NCI-H2107 (cell line): Measurements from ENCODE around the gene RNF145.
A peak's percentile ranks its signal among the peaks of the same experiment; 100 is the strongest.

Experiments
- DNase-seq: peaks from one replicate; lab custom pipeline; 2025; lab: John Stamatoyannopoulos, UW

RNF145 gene

DNA sequence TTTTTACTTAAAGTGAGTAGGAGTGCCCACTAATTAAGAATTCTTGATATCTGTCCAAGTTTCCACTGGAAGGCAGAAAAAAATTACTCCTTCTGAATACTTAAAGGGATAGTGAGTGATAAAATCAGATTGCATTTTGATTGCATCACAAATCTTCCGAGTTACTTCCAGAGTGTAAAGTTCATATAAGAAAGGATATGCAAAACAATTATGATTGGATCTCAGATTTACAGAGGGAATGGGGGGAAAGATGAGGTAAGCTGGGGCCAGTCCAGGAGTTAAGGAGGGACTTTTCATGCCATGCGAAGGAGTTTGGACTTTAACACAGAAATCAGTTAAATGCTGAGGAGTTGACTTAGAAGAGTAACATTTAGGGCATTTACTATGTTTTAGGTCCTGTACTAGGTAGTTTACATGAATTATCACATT, 9.3 kb upstream of the RNF145 start:
- no peak for DNase-seq

DNA sequence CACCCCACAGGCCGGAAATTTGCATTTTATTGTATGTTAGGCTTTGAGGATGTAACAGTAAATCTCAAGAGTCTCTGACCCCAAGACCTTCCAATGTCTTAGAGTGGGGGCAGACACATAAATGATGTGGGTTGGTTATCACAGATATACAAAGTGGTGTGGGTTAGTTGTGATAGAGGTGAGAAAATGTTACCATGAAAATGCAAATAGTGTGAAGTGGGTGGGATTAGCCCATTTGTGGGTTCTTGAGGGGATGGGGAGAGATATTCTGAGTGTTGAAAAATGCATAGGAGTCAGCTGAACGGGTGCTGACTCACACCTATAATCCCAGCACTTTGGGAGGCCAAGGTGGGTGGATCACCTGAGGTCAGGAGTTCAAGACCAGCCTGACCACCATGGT, 7.9 kb upstream of the RNF145 start:
- DNase-seq = no peak

DNA sequence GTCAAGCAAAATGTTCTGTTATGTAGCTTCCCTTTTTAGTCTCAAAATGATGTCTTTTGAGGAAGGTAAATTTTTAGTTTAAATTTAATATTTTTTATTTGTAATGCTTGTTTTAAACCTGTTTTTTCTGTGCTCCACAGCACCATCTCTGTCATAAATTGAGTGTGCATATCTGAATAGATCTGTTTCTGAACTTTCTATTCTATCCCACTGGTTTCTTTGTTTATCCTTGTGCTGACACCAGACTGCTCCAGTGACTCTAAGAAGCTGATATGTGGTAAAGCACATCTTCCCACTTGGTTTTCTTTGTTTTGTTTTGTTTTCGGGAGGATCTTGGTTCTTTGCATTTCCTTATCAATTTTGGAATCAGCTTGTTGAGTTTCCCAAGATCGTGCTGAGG, 7.1 kb upstream of the RNF145 start:
- DNase-seq = no peak

DNA sequence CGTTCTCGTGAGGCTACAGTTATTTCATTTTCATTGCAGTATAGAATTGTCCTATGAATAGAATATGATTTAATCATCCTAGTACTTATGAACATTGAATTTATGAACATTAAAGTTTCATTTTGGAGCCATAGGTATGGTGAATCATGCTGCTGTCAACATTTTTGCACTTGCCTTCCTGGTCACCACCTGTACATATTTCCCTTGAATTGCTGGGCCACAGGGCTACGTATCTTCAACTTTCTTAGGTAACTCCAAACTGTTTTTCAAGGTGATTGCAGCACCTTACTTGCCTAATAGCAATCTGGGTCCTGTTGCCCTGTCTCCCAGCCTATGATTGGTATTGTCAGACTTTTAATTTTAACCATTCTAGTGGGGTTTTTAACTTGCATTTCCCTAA, 6.5 kb upstream of the RNF145 start:
- DNase-seq = no peak

DNA sequence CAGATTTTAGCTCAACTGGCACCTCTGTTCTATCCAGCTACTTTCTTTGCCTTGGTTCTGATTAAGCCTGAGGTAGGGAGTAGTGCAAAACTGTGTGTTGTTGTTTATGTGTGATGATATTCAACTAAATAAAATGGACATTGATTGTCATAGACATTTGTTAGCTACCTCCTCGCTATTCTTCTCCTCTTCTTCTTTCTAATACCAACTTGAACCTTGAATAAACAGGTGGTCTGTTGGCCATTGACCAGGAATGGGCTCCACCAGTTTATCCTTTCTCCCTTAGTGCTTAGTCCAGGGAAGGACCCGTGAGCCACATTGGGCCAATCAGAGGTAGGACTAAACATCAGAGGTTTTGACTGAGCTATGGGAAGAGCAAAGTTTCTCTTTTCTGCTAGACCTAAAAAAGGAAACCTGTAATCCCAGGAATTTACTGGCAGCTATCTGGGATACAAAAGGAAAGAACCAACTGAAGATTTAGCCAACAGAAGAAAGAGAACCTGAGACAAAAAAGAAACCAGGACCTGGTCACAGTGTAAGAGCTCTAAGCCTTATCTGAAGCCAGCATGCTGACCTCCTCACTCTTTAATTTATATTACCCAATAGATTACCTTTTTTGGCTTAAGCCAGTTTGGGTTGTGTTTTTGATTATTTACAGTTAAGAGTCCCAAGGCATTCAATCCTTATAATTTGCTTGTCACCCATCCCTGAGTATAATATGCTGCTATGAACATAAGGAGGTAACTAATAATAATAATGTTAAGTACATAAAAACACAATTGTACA, 5.3 kb upstream of the RNF145 start:
- no peak for DNase-seq

DNA sequence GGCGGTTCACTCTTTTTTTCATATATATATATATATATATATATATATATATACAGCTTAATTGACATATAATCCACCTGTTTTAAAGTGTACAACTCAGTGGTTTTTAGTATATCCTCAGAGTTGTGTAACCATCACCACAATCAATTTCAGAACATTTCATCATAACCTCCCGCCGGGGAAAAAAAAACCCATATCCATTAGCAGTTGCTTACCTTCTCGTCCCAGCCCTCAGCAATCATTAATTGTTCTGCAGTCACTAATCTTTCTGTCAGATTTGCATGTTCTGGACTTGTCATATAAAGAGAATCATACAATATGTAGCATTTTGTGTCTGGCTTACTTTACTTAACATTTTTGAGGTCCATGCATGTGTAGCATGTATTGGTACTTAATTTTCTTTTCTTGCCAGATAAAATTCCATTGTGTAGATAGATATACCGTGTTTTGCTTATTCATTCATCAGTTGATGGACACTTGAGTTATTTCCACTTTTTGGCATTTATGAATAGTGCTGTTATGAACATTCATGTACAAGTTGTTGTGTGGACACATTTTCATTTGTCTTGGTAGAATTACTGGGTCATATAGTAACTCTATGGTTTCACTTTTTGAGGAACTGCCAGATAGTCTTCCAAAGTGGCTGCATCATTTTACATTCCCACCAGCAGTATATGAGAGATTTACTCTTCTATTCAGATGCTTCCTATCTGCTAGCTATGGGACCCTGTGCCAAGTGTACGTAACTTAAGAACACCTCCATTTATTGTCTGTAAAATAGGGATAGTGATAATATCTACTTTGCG, 3.5 kb upstream of the RNF145 start:
- DNase-seq = no peak

DNA sequence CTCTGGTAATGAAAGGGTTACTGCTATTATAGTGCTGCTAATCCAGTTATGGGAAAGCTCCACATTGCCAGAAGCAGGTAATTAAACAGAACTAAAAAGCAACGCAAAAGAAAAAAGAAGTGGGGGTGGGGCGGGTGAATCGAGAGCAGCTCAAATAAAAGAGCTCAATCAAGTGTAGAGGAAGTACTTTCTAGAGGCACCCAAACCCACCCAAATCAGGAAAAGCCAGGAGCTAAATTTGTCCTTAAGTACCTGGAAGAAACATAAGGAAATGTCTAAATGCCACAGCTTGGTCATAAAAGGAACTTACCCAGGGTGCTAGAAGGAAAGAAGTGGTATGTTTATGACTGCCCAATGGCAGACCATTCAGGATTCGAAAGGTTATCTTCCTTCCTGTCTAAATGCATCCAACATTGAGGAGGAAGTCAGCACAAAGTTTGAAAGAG, 2.4 kb upstream of the RNF145 start:
- DNase-seq = no peak

DNA sequence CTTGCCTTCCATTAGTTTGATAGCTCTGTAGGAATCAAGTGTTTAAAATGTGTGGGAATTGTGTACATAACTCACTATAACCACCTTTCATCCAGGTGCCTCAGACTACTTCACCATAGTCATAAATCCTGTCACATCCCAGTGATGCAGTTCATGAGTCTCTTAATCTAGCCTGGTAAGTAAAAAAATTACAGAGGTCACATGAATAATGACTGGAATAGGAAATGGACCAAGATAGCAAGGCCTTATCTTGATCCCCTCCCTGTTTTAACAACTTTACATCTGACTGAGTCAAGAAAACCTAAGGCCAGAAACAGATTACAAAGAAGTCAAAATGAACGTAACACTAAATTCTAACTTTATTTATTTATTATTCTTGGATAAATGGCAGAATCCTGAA, 1.5 kb upstream of the RNF145 start:
- no peak for DNase-seq

DNA sequence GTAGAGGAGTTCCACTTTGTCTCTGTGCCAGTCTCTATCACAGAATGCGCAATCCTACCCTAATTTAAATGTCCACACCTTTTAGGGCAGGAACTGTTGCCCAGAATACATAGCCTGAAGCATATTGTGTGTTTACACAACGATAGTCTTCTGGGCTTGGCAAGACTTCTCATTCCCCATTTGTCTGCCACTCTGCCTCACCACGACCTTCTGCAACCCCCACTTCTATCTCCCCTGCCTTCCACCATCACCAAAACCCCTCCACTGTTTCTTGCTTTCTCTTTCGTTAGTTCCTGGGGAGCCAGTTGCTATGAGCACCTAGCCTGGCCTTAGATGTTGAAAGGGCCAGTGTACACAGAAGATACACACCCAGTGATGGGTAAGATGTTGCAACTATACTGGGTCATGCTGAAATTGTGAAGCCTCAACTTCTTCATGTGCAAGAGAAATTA, 883 bp upstream of the RNF145 start:
- no peak for DNase-seq

DNA sequence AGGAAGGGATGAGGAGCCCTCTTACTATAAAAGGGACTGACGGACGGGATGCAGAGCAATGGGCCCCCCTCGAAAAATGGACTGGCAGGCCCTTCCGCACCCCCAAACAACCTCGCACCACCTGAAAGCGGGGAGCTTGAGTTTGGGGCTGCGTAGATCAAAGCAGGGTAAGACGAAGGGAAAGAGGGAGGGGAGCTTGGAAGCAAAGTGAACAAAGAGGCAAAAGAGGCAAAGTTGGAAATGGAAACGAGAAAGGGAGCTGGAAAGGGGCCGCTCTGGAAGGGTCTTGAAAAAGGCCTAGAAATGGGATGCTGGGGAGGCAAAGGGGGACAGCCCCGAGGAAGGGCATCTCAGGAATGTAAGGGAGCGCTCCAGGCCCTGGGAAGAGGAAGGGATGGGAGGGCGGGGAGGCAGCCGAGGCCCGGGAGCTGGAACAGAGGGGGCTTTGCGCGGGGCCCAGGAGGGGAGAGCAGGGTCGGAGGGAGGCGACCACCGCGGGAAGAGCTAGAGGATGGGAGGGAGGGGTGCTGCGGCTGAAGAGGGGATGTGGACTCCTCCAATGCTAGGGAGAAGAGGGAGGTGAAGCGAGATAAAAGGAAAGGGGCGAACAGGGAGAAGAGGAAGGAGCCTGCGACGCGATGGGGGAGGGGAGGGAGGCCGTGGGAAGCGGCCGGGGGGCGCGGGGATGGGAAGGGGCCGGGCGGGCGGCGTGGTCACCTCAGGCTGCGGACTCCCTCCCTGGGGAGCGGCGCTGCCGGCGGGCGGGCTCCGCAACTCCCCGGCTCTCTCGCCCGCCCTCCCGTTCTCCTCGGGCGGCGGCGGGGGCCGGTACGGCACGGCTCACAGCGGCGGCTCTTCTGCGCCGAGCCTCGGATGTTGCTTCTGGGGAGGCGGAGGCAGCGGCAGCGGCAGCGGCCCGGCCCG, 577 bp downstream of the RNF145 start:
- DNase-seq = no peak

DNA sequence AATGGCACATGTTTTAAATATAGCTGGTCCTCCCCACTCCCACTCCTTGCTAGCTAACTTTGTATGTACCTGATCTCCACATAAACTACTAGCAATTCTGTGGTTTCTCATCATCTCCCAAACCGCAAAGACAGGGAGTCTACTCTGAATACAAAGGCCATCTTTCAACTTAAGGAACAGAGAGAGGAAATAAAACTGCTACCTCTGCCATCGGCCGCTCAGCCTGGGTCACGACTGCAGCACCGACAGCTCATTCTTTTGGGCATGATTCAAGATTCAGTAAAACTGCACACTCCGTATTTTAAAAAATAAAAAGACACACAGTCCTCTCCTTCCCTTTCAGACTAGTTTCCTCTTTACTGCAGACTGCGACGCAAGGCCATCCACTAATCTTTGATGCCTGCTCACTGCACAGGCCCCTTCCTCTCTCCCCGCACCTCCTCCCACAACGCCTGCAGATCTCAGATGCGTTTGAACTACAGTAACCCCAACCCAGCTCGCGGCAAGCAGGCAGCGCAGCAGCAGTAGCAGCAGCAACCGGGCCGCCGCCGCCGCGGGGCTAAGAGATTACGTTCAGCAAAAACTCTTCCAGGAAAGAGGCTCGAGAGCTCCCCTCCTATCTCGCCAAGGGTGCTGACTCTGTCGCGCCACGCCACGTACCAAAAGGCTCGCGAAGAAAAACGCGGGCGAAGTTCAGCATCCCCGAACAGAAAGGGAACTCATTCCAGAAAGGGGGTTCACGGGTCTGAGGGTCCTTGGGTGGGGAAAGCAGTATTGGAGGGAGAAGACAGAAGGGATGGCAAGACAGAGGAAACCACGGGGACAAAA, 1.5 kb downstream of the RNF145 start:
- DNase-seq = peak; percentile 17

DNA sequence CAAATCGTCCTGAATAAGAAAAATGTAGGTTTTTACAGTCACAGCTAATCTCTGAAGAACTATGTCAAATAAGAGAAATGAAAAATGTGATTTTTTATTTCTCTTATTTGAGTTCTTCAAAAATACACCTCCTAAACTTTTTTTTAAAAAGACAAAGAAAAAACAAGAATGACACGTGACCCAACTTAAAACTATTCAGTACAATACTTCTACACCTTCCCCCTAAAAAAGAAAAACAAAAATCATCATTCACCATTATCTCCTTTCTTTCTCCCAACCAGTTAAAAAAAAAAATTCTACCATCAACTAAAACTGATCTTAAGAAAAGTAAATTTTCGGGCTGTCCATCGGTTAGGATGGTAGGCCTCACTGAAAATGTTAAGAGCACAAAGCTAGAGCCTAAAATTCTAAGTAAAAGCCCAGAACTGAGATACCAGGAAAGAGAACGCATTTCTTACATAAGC, 2.1 kb downstream of the RNF145 start:
- DNase-seq = no peak

DNA sequence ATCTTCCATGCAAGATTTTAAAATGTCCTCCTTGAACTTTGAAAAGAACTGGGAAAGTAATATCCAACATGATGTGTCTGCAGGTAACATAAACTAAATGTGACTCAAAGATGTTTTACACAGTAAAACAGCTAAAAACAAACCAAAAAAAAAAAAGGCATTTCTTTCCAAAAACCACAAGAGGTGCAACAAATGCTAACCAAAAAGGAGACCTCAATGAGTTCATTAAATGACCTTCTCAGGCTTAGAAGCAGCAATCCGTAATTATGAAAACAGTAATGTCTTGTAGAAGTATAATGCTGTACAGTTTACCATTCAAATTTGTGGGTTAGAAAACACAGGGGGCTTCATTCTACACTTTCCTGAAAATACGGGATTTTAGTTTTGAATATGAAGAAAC, 2.5 kb downstream of the RNF145 start:
- DNase-seq = no peak

DNA sequence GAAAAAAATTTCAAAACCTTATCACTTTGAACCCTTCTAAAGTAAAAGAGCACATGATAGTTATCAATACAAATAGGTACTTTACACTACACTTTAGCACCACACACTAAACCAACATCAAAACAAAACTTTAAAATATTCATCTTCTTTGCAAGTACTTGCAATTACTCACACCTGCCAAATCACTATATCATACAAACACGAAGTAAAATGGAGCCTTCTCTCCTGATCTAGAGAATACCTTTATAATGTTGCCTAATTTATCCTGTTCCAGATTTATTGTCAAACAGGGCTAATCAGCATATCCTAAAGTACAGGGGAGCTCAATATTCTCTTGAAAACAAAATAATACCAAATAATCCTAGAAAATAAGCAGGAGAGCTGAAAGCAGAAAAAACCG, 3.0 kb downstream of the RNF145 start:
- DNase-seq = no peak

DNA sequence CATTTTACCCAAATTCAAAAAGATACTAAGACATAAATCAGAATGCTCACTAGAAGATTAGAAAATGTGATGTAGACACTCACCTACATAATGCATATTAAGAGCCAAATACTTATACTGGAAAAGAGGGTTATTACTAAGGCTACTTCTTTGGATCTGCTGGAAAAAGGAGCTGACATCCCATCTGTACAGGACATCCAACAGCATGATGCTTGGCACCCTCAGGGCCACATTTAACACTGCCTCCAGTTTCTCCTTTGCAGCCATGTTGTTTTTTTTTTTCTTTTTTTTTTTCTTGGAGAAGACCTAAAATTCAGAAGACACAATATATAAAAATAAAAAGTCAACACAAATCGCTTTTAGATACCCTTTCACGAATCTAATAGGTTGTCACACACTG, 6.0 kb downstream of the RNF145 start:
- no peak for DNase-seq

DNA sequence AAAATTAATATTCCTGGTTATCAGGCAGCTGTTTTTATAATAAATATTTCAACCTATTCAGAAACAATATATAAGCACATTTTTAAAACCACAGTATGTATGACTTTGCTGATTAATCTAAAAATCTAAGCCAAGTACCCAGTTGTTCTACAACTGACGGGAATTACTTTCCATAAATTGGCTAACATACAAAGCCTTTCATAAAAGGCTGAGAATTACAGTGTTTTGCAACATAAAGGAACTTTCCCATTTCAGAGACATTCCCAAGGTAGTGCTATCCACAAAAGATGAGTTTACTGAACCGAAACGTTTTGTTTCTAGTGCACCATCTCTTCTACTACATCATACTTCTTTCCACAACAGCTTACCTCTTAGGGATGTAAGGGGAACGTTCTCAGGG, 7.2 kb downstream of the RNF145 start:
- no peak for DNase-seq

DNA sequence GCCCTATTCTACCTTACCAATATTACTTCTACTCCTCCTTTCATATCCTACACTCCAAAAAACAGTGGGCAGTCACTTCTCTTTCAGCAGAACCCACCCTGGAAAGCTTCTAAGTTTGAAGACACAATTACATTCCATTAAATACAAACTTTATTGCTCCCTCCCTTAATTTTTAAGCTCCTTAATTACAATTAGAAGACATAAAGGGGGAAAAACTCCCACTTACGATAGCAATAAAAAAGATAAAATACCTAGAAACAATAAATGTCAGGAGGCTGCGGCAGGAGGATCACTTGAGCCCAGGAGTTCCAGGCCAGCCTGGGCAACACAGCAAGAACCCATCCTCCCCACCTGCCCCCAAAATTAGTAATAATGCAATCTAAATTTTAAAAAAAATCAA, 9.6 kb downstream of the RNF145 start:
- DNase-seq = no peak

DNA sequence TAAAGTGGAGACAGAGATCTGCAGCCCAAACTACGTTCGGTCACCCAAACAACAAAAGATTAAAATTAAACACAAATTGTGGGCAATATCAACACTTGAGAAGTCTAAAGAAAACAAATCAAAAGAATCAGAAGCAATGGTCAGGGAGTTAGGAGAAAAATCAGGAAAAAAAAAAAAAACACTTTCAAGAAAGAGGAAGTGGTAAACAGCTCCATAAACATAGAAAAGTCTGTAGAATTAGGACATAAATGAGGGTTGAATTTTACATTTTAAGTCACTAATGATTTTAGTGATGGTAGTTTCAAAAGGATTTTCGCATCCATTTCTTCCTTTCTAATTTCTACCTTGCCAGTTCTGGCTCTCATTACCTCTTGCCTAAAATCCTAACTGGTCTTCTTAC, 10.1 kb downstream of the RNF145 start:
- DNase-seq = no peak

DNA sequence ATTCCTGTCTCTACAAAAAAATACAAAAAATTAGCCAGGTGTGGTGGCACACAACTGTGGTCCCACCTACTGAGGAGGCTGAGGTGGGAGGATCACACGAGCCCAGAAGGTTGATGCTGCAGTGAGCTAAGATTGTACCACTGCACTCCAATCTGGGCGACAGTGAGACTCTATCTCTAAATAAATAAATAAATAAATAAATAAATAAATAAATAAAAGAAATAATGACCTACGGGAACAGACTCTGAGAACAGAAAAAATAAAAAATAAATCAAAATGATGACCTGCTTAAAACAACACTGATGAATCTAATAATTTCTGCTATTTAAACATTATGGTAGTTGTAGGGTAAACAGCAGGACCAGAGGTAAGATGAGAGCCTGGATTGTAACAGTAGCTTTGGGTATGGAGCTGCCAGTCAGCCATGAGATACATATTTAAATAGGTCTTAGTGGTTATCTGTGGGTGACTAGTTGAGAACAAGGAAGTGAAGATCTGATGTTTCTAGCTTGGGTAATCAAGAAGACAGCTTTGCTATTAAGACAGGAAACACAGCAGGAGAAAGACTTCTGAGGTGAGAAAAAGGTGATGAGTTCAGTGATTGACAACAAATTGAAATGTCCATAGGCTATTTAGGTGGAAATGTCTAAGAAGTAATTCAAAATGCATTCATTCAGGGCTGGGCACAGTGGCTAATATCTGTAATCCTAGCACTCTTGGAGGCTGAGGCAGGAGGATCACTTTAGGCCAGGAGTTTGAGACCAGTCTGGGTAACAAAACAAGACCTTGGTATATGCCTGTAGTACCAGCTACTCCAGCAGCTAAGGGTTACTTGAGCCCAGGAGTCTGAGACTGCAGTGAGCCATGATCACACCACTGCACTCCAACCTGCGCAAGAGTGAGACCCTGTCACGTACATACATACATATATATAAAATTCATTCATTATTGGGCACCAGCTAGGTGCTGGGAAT, 11.0 kb downstream of the RNF145 start:
- no peak for DNase-seq

DNA sequence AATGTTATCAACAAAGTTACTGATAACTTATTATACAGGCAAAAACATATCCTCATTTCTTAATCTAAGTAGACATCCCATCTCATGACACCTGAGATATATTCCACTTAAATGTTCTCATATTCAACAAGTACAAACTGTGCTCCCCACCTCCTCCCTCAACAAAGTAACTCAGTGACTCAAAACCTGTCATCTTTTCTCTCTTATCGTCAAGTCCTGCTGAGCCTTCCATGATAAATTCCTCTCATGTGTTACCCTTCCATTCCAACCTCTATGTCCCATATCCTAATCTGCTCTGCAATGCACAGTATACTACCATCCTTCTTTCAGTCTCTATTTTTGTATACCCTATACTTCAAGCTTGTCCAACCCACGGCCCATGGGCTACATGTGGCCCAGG, 13.6 kb downstream of the RNF145 start:
- no peak for DNase-seq
